H1 (cell line): Measurements from ENCODE around the gene PTPRD. TPM values are rescaled to one million over a fixed set of nuclear protein-coding genes. Genes with fewer than 3 reads are reported as not detected.

Source experiments
- CTCF ChIA-PET: fragments of 300-600 bp; sonication (Branson Sonifier 250); formaldehyde crosslinking; loops from one replicate; lab custom pipeline; 2021; ENCODE audit not compliant: partially characterized antibody; lab: Charles Lee
- POLR2A ChIA-PET: fragments of 300-600 bp; sonication (Branson Sonifier 250); formaldehyde crosslinking; loops from one replicate; lab custom pipeline; 2021; ENCODE audit warnings: inconsistent platforms; ENCODE audit not compliant: partially characterized antibody; lab: Charles Lee
- DNase-seq, 2 experiments: peaks; one replicate each; pipeline versions ENCODE4 v3.0.0 to v3.0.0-alpha.2; 2010 to 2022; ENCODE audit warnings: low spot score in 2 of 2, low read depth in 1 of 2, mixed read lengths in 1 of 2
- FAIRE-seq: peaks from 2 replicates; lab custom pipeline; 2011; peaks lifted over from hg19 to GRCh38; lab: Jason Lieb, UNC
- H2AFZ ChIP-seq: 2 replicates; pipeline ENCODE4 v1.8.1; 2012; ENCODE audit warnings: low read length, inconsistent platforms
- H2AK5ac ChIP-seq: 2 replicates; pipeline ENCODE4 v1.6.1; 2013; ENCODE audit warnings: low read depth, low read length
- H2BK120ac ChIP-seq: replicated peaks from 2 replicates; pipeline ENCODE3; 2013; ENCODE audit warnings: low read depth, low read length, inconsistent platforms
- H2BK12ac ChIP-seq: 2 replicates; pipeline ENCODE4 v1.6.1; 2013; ENCODE audit warnings: low read depth, low read length
- H2BK15ac ChIP-seq: 2 replicates; pipeline ENCODE4 v1.6.1; 2013; ENCODE audit warnings: low read length
- H2BK20ac ChIP-seq: 2 replicates; pipeline ENCODE4 v1.6.1; 2013; ENCODE audit warnings: low read length
- H2BK5ac ChIP-seq: 2 replicates; pipeline ENCODE4 v1.6.1; 2013; ENCODE audit warnings: low read depth, low read length
- H3K14ac ChIP-seq: 2 replicates; pipeline ENCODE4 v1.6.1; 2013; ENCODE audit warnings: inconsistent platforms; ENCODE audit not compliant: insufficient read length
- H3K18ac ChIP-seq: 2 replicates; pipeline ENCODE4 v1.6.1; 2013; ENCODE audit warnings: low read length; ENCODE audit errors: extremely low read depth
- H3K23ac ChIP-seq: 2 replicates; pipeline ENCODE4 v1.6.1; 2013; ENCODE audit warnings: inconsistent platforms; ENCODE audit not compliant: insufficient read length
- H3K23me2 ChIP-seq: 2 replicates; pipeline ENCODE4 v1.6.1; 2013; ENCODE audit warnings: low read depth, low read length
- H3K27ac ChIP-seq: 2 replicates; pipeline ENCODE4 v1.6.1; 2011; ENCODE audit warnings: low read depth, low read length, inconsistent platforms
- H3K27me3 ChIP-seq, 4 experiments: replicated peaks in 1 of 4; 1 replicate in 1 of 4; 2 replicates in 3 of 4; pipeline versions ENCODE4 v1.6.1 to v1.8.1; 2011 to 2013; ENCODE audit warnings: low read length in 3 of 4, mild to moderate bottlenecking in 3 of 4, inconsistent platforms in 2 of 4, mixed read lengths in 2 of 4, moderate library complexity in 1 of 4; ENCODE audit not compliant: control insufficient read depth in 3 of 4, insufficient read depth in 3 of 4; ENCODE audit errors: extremely low read depth in 1 of 4
- H3K36me3 ChIP-seq, 4 experiments: 2 replicates each; pipeline versions ENCODE4 v1.6.1 to v1.8.1; 2011 to 2013; ENCODE audit warnings: mild to moderate bottlenecking in 4 of 4, low read length in 3 of 4, moderate library complexity in 2 of 4, control low read depth in 1 of 4, inconsistent platforms in 1 of 4; ENCODE audit not compliant: insufficient read depth in 4 of 4, control insufficient read depth in 2 of 4
- H3K4ac ChIP-seq: replicated peaks from 2 replicates; pipeline ENCODE3; 2013; ENCODE audit warnings: low read length, low read depth, mixed read lengths, inconsistent platforms; ENCODE audit not compliant: insufficient read length
- H3K4me1 ChIP-seq, 4 experiments: replicated peaks in 1 of 4; 1 replicate in 1 of 4; 2 replicates in 3 of 4; pipeline versions ENCODE4 v1.6.1 to v1.8.1; 2011 to 2013; ENCODE audit warnings: low read length in 3 of 4, inconsistent platforms in 2 of 4, mixed read lengths in 1 of 4; ENCODE audit not compliant: insufficient read depth in 4 of 4, control insufficient read depth in 3 of 4
- H3K4me2 ChIP-seq, 2 experiments: 2 replicates each; pipeline versions ENCODE4 v1.6.1 to v1.8.1; 2011 to 2013; ENCODE audit warnings: low read depth in 2 of 2, low read length in 2 of 2, control low read depth in 1 of 2, inconsistent platforms in 1 of 2, mild to moderate bottlenecking in 1 of 2; ENCODE audit not compliant: insufficient read depth in 1 of 2
- H3K4me3 ChIP-seq, 4 experiments: fragments of 200-600, 300-600 bp in 1 of 4; sonication (generic), shearing (Covaris generic), sonication (Bioruptor Twin) in 1 of 4; 2 replicates each; pipeline versions ENCODE4 v1.5.1 to v1.8.1; 2011 to 2016; ENCODE audit warnings: low read length in 4 of 4, low read depth in 3 of 4, control low read depth in 2 of 4, inconsistent platforms in 2 of 4, mild to moderate bottlenecking in 2 of 4, mixed read lengths in 1 of 4, moderate library complexity in 1 of 4; ENCODE audit not compliant: insufficient read depth in 2 of 4; ENCODE audit errors: extremely low read depth in 1 of 4
- H3K56ac ChIP-seq: replicated peaks from 2 replicates; pipeline ENCODE3; 2013; ENCODE audit warnings: low read depth, mild to moderate bottlenecking, mixed read lengths, low read length, inconsistent platforms; ENCODE audit not compliant: insufficient read length
- H3K79me1 ChIP-seq: 2 replicates; pipeline ENCODE4 v1.6.1; 2013; ENCODE audit warnings: low read depth, low read length, control low read depth
- H3K79me2 ChIP-seq, 2 experiments: 2 replicates each; pipeline versions ENCODE4 v1.6.1 to v1.8.1; 2012 to 2013; ENCODE audit warnings: low read length in 2 of 2, mild to moderate bottlenecking in 2 of 2, inconsistent platforms in 1 of 2; ENCODE audit not compliant: insufficient read depth in 2 of 2, control insufficient read depth in 1 of 2
- H3K9ac ChIP-seq, 4 experiments: replicated peaks in 1 of 4; 1 replicate in 1 of 4; 2 replicates in 3 of 4; pipeline versions ENCODE4 v1.6.1 to v1.8.1; 2011 to 2013; ENCODE audit warnings: low read depth in 3 of 4, low read length in 3 of 4, control low read depth in 2 of 4, mild to moderate bottlenecking in 2 of 4, moderate library complexity in 2 of 4, inconsistent platforms in 1 of 4; ENCODE audit errors: extremely low read depth in 1 of 4
- H3K9me3 ChIP-seq, 2 experiments: 2 replicates each; pipeline versions ENCODE4 v1.6.1 to v1.8.1; 2012 to 2013; ENCODE audit warnings: mild to moderate bottlenecking in 2 of 2, moderate library complexity in 2 of 2, control low read depth in 1 of 2, inconsistent platforms in 1 of 2, low read depth in 1 of 2, low read length in 1 of 2, mixed read lengths in 1 of 2; ENCODE audit not compliant: insufficient read depth in 2 of 2
- H4K20me1 ChIP-seq, 2 experiments: replicated peaks in 1 of 2; 2 replicates each; pipeline versions ENCODE3 to v1.8.1; 2011 to 2013; ENCODE audit warnings: inconsistent platforms in 2 of 2, low read length in 2 of 2, mild to moderate bottlenecking in 1 of 2; ENCODE audit not compliant: insufficient read depth in 2 of 2, control insufficient read depth in 1 of 2
- H4K5ac ChIP-seq: 2 replicates; pipeline ENCODE4 v1.6.1; 2013; ENCODE audit warnings: low read length, low read depth, mixed read lengths, inconsistent platforms; ENCODE audit not compliant: insufficient read length
- H4K8ac ChIP-seq: 2 replicates; pipeline ENCODE4 v1.8.0; 2013; ENCODE audit warnings: mild to moderate bottlenecking, moderate library complexity, low read length, inconsistent platforms; ENCODE audit not compliant: insufficient read depth; ENCODE audit errors: extremely low read depth
- H4K91ac ChIP-seq: replicated peaks from 2 replicates; pipeline ENCODE3; 2013; ENCODE audit warnings: low read length, mixed read lengths, inconsistent platforms; ENCODE audit not compliant: insufficient read length
- ASH2L ChIP-seq: fragments of 200-600, 300-600 bp; sonication (generic); IDR thresholded peaks from one replicate; pipeline ENCODE4 v1.7.1; 2017; ENCODE audit warnings: low read length
- ATF3 ChIP-seq: IDR thresholded peaks from 2 replicates; pipeline ENCODE4 v1.6.1; 2011; ENCODE audit warnings: low read depth, mild to moderate bottlenecking, low read length; ENCODE audit not compliant: insufficient read depth
- CHD2 ChIP-seq: IDR thresholded peaks from 2 replicates; pipeline ENCODE4 v1.6.1; 2012; ENCODE audit warnings: low read length, improper control_type of control experiment
- EZH2 ChIP-seq: fragments of 200-600 bp; sonication (generic); IDR thresholded peaks from 2 replicates; pipeline ENCODE4 v1.7.1; 2012; ENCODE audit warnings: low read depth, mild to moderate bottlenecking, moderate library complexity, low read length, inconsistent platforms; ENCODE audit not compliant: severe bottlenecking
- GTF2F1 ChIP-seq: IDR thresholded peaks from 2 replicates; pipeline ENCODE4 v1.6.1; 2012; ENCODE audit warnings: low read depth, low read length, improper control_type of control experiment, borderline replicate concordance
- HDAC6 ChIP-seq: IDR thresholded peaks from one replicate; pipeline ENCODE4 v1.7.1; 2012; ENCODE audit warnings: low read depth, mild to moderate bottlenecking, inconsistent platforms, low read length, moderate library complexity
- JUN ChIP-seq: IDR thresholded peaks from 2 replicates; pipeline ENCODE4 v1.6.1; 2011; ENCODE audit warnings: low read depth, mild to moderate bottlenecking, improper control_type of control experiment, low read length
- KDM1A ChIP-seq: fragments of 200-600, 300-600 bp; sonication (generic); IDR thresholded peaks from 2 replicates; pipeline ENCODE4 v1.7.1; 2016; ENCODE audit warnings: mild to moderate bottlenecking, low read length, borderline replicate concordance
- NRF1 ChIP-seq: IDR thresholded peaks from 2 replicates; pipeline ENCODE4 v1.6.1; 2011; ENCODE audit warnings: mild to moderate bottlenecking, low read depth, low read length, improper control_type of control experiment
- POU5F1 ChIP-seq: IDR thresholded peaks from 2 replicates; pipeline ENCODE4 v1.6.1; 2011; ENCODE audit warnings: low read depth, mild to moderate bottlenecking, low read length, moderate library complexity
- SIX5 ChIP-seq: IDR thresholded peaks from 2 replicates; pipeline ENCODE4 v1.6.1; 2011; ENCODE audit warnings: mild to moderate bottlenecking, low read depth, low read length
- SP1 ChIP-seq: IDR thresholded peaks from 2 replicates; pipeline ENCODE4 v1.6.1; 2011; ENCODE audit warnings: low read depth, low read length
- TBP ChIP-seq: IDR thresholded peaks from 2 replicates; pipeline ENCODE4 v1.6.1; 2011; ENCODE audit warnings: low read depth, low read length, improper control_type of control experiment
- ZNF274 ChIP-seq: IDR thresholded peaks from 2 replicates; pipeline ENCODE4 v1.7.0; 2012; ENCODE audit warnings: low read length, borderline replicate concordance; ENCODE audit errors: extremely low read depth
- WGBS, 2 experiments: shearing (Covaris generic) in 1 of 2; methylation state at CpG; one replicate each; pipeline versions ENCODE4 v1.1.6 to v1.1.7; 2013 to 2015; ENCODE audit warnings: low lambda C conversion rate in 2 of 2, mixed read lengths in 2 of 2, inconsistent platforms in 1 of 2, low coverage in 1 of 2, missing lambda C conversion rate in 1 of 2; ENCODE audit not compliant: insufficient replicate concordance in 2 of 2, insufficient coverage in 1 of 2, insufficient read length in 1 of 2; ENCODE audit errors: extremely low coverage in 1 of 2, missing lambda C conversion rate in 1 of 2; 5-methylcytosine and 5-hydroxymethylcytosine counted together
- polyA plus RNA-seq, 7 experiments: library from polyadenylated mRNA; depleted of rRNA in 3 of 7; stranded (reverse) in 5 of 7; unstranded in 2 of 7; fragments of >200 nt in 5 of 7; fragments of 200-250 nt in 2 of 7; gene quantifications; 1 replicate in 5 of 7; 2 replicates in 1 of 7; 4 replicates in 1 of 7; pipeline versions ENCODE4 v1.2.1 to v1.2.3, GENCODE V29; 2011 to 2013; ENCODE audit warnings: missing spikeins in 2 of 7, mixed read lengths in 2 of 7
- total RNA-seq: library from RNA; stranded (reverse); fragmentation: NEBNext Ultra II Directional; extraction: Animal tissue kit (Norgen Biotek cat#: 25700); gene quantifications from 2 replicates; pipeline ENCODE4 v1.2.1, GENCODE V29; 2021

Gene PTPRD
- total and polyA plus RNA-seq, 2 of the 8 experiments (the other 6 are each of a cell fraction or from before 2014, with no cell fraction given) = 17.2 to 77.0 TPM

- Histone ChIP-seq H3K27me3 (no peaks in the 10 kb centered on the region), H4K20me1 (no peaks in the 10 kb centered on the region), H2BK20ac (no peak overlapping the region), H2BK15ac (no peak overlapping the region), H3K18ac (no peak overlapping the region), H3K4me1 (no peaks in the 10 kb centered on the region), H3K79me2 (no peaks in the 10 kb centered on the region), H3K23me2 (no peaks in the 10 kb centered on the region), H2AK5ac (no peak overlapping the region), H3K14ac (no peak overlapping the region), H3K23ac (no peak overlapping the region), H3K36me3 (no peaks in the 10 kb centered on the region), H3K9ac (no peak overlapping the region), H2BK5ac (no peak overlapping the region), H3K4ac (no peak overlapping the region), H4K5ac (no peak overlapping the region), H3K79me1 (no peaks in the 10 kb centered on the region), H4K8ac (no peak overlapping the region), H2BK12ac (no peak overlapping the region), H2BK120ac (no peak overlapping the region), H3K4me3 (no peak overlapping the region), H2AFZ (no peak overlapping the region), H3K4me2 (no peak overlapping the region), H4K91ac (no peak overlapping the region), H3K56ac (no peak overlapping the region), H3K27ac (no peak overlapping the region), H3K9me3 (no peaks in the 10 kb centered on the region)
- CTCF ChIA-PET = interaction anchor here (0.5 to 1.8 kb wide), 4 partner anchors 10 to 108 kb away, joined by 3 to 5 read pairs (median 4); no protein-coding TSS in a partner anchor
- DNase-seq (no peak), FAIRE-seq (no peak)
- POLR2A ChIA-PET = no interaction called here
- WGBS, 2 experiments = 100% methylated on average over 1 of the region's 1 CpG; no CpG with 5 or more reads in 1 of the 2 experiments
- TF ChIP-seq ATF3 (no peak), SP1 (no peak), HDAC6 (no peak), CHD2 (no peak), EZH2 (no peak), ZNF274 (no peak), POU5F1 (no peak), GTF2F1 (no peak), KDM1A (no peak), TBP (no peak), JUN (no peak), NRF1 (no peak), ASH2L (no peak), SIX5 (no peak)
These were observed 1729.5 kb downstream of the PTPRD start for GRCh38 chr9:8883321-8883720.
